Measurements from ENCODE around the gene ANGPTL7. TPM values are rescaled to one million over a fixed set of nuclear protein-coding genes. Genes with fewer than 3 reads are reported as not detected.
"Not testable (repeated sequence)": the region's sequence is repeated elsewhere in the genome, so short reads cannot be mapped to it uniquely, and the experiment has no call there.

Gene ANGPTL7
- total and polyA plus RNA-seq, 9 donors = 0.31 to 4.4 (median 0.83) TPM

GRCh38 chr1:11166744-11167143, 22.4 kb upstream of the ANGPTL7 start:
- H3K4me1 ChIP-seq (ENCODE audit: control insufficient read depth, insufficient read depth, low read length); H3K4me3 ChIP-seq (ENCODE audit: low read length); H3K27me3 ChIP-seq (ENCODE audit: control insufficient read depth, insufficient read depth, low read length); DNase-seq; H3K36me3 ChIP-seq (ENCODE audit: control insufficient read depth, insufficient read depth, low read length); H3K9me3 ChIP-seq (replicated peaks; ENCODE audit: control insufficient read depth, low read depth, low read length); H3K27ac ChIP-seq (ENCODE audit: low read length): not testable (repeated sequence)
- WGBS (ENCODE audit: insufficient coverage) = 100% methylated on average over 2 of the region's 5 CpGs

- Histone ChIP-seq H3K4me1 (ENCODE audit: control insufficient read depth, insufficient read depth, low read length) (peaks cover 6% of the 10 kb centered on the region), H3K9me3 (replicated peaks; ENCODE audit: control insufficient read depth, low read depth, low read length) (no peaks in the 10 kb centered on the region), H3K36me3 (ENCODE audit: control insufficient read depth, insufficient read depth, low read length) (peaks cover 5% of the 10 kb centered on the region), H3K27ac (ENCODE audit: low read length) (no peak overlapping the region), H3K4me3 (ENCODE audit: low read length) (no peak overlapping the region), H3K27me3 (ENCODE audit: control insufficient read depth, insufficient read depth, low read length) (no peaks in the 10 kb centered on the region)
- WGBS (ENCODE audit: insufficient coverage) = no CpG with 5 or more reads among the region's 1 CpG
- no peak for DNase-seq
Observed at GRCh38 chr1:11168731-11169130, 20.4 kb upstream of the ANGPTL7 start.

DNA sequence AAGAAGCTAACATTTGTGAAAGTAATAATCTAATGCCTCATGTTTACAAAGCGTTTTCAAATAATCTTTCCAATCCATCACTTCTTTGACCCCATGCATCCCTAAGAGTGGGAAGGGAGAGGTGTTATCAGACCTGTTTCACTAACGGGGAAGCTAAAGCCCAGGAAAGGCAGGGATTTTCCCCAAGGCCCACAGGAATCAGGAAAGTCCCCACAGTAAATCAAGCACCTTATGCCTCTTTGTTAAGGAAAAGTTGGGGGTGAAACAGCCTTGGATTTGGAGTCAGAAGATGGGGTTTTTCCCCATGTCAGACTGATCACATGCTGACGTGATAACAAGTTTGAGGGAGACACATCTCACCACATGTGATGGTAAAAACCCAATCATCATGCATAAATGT, 20.0 kb upstream of the ANGPTL7 start:
- H3K4me1 ChIP-seq (ENCODE audit: control insufficient read depth, insufficient read depth, low read length) = peaks cover 7% of the 10 kb centered on the region
- no peaks in the 10 kb centered on the region for H3K9me3 ChIP-seq (replicated peaks; ENCODE audit: control insufficient read depth, low read depth, low read length)
- DNase-seq = no peak
- H3K27me3 ChIP-seq (ENCODE audit: control insufficient read depth, insufficient read depth, low read length) = no peaks in the 10 kb centered on the region
- H3K4me3 ChIP-seq (ENCODE audit: low read length) = no peak overlapping the region
- peaks cover 5% of the 10 kb centered on the region for H3K36me3 ChIP-seq (ENCODE audit: control insufficient read depth, insufficient read depth, low read length)
- H3K27ac ChIP-seq (ENCODE audit: low read length) = no peak overlapping the region
- no CpG with 5 or more reads among the region's 3 CpGs for WGBS (ENCODE audit: insufficient coverage)

DNA sequence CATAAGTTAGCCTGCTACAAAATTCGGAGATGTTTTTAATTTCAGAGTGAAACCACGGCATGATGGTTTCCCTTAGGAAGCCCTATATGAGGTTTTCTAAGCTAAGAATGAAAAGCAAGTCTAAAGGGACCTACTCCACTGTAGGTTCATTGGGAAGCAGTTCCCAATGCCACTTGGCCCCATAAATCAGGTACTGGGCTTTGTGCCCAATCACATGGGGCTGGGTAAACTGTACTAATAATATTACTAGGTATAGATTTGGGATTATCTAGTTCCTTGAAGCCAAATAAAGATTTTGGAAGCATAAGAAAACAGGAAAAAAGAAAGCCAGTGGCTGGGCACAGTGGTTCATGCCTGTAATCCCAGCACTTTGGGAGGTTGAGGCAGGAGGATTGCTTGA, 19.1 kb upstream of the ANGPTL7 start:
- peaks cover 16% of the 10 kb centered on the region for H3K4me1 ChIP-seq (ENCODE audit: control insufficient read depth, insufficient read depth, low read length)
- no peak overlapping the region for H3K27ac ChIP-seq (ENCODE audit: low read length)
- H3K36me3 ChIP-seq (ENCODE audit: control insufficient read depth, insufficient read depth, low read length) = peaks cover 5% of the 10 kb centered on the region
- H3K4me3 ChIP-seq (ENCODE audit: low read length) = no peak overlapping the region
- 71% methylated on average over 2 of the region's 2 CpGs for WGBS (ENCODE audit: insufficient coverage)
- no peaks in the 10 kb centered on the region for H3K9me3 ChIP-seq (replicated peaks; ENCODE audit: control insufficient read depth, low read depth, low read length)
- no peak for DNase-seq
- no peaks in the 10 kb centered on the region for H3K27me3 ChIP-seq (ENCODE audit: control insufficient read depth, insufficient read depth, low read length)

DNA sequence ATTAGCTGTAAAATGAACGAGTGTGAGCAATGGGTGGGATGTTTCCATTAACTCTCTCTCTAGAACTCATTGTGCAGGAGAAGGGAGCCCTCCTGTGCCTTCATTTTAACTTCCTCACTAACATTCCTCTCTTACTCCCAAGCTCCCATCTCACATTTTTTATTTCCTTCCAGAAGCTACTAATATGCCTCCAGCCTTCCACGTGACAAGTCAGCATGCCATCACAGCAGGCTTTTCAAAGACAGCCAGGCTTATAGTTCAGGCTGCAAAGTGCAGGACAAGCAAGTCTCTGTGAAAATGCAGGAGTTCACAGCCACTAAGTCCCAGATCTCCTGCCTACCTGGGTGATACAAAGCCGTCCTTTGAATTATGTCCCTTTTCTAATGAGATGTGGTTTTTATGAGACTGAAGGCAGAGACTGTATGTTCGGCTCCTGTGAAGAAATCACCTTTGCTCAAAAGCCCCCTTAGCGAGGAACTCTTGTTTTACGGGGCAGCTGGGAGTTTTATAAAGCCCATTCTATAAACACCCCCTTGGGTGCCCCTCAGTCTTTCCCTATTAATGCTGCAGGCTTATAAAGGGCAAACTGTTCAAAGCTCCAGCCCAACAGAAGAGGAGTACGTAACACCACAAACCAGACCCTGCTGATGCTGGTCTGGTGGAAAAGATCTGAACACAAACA, 14.8 kb upstream of the ANGPTL7 start:
- no peak overlapping the region for H3K4me3 ChIP-seq (ENCODE audit: low read length)
- H3K4me1 ChIP-seq (ENCODE audit: control insufficient read depth, insufficient read depth, low read length) = peaks cover 43% of the 10 kb centered on the region
- peaks cover 2% of the 10 kb centered on the region for H3K36me3 ChIP-seq (ENCODE audit: control insufficient read depth, insufficient read depth, low read length)
- 56% methylated on average over 4 of the region's 7 CpGs for WGBS (ENCODE audit: insufficient coverage)
- no peaks in the 10 kb centered on the region for H3K9me3 ChIP-seq (replicated peaks; ENCODE audit: control insufficient read depth, low read depth, low read length)
- H3K27ac ChIP-seq (ENCODE audit: low read length) = no peak overlapping the region
- H3K27me3 ChIP-seq (ENCODE audit: control insufficient read depth, insufficient read depth, low read length) = no peaks in the 10 kb centered on the region
- peak; percentile 76 for DNase-seq

- 86% methylated on average over 5 of the region's 10 CpGs for WGBS (ENCODE audit: insufficient coverage)
- H3K4me1 ChIP-seq (ENCODE audit: control insufficient read depth, insufficient read depth, low read length) = peaks cover 40% of the 10 kb centered on the region
Observed at GRCh38 chr1:11175461-11175860, 13.7 kb upstream of the ANGPTL7 start.

DNA sequence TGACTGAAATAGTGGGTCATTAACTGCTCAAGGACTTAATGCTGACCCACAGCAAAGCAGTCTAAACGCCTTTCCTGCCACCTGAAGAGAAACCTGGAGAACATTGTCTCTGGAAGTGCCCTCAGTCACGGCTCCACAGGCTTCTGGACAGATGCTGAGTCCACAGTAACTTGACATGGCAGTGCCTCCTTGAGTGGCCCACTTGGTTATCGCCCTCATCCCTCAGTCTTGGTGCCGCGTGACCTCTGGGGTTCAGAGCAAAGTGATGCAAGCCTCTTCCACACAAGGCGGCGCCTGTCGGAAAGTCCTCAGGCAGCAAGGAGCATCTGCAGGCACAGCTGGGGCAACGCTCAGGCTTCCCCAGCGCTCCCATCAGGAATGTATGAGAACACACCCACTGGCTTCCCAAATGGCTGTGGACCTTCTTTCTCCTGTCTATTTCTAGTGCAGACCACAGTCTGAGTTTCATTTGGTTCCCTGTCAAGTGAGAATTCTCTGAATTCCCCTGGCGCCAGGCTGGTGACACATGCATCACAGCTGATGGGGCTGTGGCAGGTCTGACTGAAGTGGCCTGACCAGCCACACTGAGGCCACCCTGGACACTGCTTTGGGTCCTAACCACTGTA, 13.0 kb upstream of the ANGPTL7 start:
- peak; percentile 58 for DNase-seq
- 68% methylated on average over 11 of the region's 11 CpGs for WGBS (ENCODE audit: insufficient coverage)
- H3K4me1 ChIP-seq (ENCODE audit: control insufficient read depth, insufficient read depth, low read length) = peaks cover 40% of the 10 kb centered on the region
- no peak overlapping the region for H3K4me3 ChIP-seq (ENCODE audit: low read length)
- H3K27ac ChIP-seq (ENCODE audit: low read length) = peak overlapping the region; percentile 72
- H3K36me3 ChIP-seq (ENCODE audit: control insufficient read depth, insufficient read depth, low read length) = peaks cover 5% of the 10 kb centered on the region
- no peaks in the 10 kb centered on the region for H3K9me3 ChIP-seq (replicated peaks; ENCODE audit: control insufficient read depth, low read depth, low read length)
- H3K27me3 ChIP-seq (ENCODE audit: control insufficient read depth, insufficient read depth, low read length) = no peaks in the 10 kb centered on the region

More at GRCh38 chr1:11175461-11175860, 13.7 kb upstream of the ANGPTL7 start:
- H3K9me3 ChIP-seq (replicated peaks; ENCODE audit: control insufficient read depth, low read depth, low read length) = no peaks in the 10 kb centered on the region
- no peaks in the 10 kb centered on the region for H3K27me3 ChIP-seq (ENCODE audit: control insufficient read depth, insufficient read depth, low read length)
- DNase-seq = no peak
- peak overlapping the region; percentile 0 for H3K27ac ChIP-seq (ENCODE audit: low read length)
- no peak overlapping the region for H3K4me3 ChIP-seq (ENCODE audit: low read length)
- peaks cover 5% of the 10 kb centered on the region for H3K36me3 ChIP-seq (ENCODE audit: control insufficient read depth, insufficient read depth, low read length)

DNA sequence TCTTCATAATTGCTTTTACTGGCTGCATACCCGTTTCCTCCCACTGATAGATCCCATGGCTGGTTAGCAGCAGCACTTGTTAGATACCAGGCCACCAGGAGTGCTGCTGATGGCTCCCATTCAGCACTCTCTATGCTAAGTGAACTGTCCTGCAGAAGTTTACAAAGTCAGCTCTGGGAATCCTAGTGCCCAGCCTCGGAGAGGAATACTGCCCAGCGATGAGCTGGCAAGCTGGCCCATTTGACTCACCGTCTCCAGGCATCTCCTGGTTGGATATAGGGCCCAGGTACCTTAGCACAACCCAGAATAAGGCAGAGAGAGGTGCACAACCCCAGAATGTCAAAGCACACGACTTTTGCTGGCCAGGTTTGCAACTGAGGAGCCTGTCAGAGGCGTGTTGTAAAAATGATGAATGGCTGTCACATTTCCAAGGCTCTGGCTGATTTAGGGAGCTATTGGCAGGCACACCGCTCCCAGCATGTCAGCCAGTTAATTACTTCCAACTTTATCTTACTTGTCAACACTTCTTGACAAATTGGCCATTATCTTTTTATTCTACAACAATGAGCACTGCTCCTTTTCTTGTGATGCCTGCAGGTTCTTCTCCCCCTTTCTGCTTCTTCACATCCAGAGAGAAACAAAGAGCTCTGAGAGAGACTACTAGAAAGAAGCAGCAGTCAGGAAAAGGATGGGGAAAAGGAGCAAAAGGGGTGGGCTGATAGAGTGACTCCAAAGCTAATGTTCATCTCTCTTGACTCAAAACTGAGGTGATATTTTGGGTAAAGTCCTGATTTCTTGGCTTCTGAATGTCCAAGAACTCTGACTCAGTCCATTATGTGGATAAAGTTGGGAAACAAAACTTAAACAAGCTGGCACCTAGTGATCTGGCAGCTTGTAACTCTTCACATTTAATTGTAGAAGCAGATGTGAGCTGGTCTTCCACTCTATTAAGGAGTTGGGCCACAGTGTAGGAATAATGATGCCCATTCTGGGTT, 10.8 kb upstream of the ANGPTL7 start:
- DNase-seq = peak; percentile 44

DNA sequence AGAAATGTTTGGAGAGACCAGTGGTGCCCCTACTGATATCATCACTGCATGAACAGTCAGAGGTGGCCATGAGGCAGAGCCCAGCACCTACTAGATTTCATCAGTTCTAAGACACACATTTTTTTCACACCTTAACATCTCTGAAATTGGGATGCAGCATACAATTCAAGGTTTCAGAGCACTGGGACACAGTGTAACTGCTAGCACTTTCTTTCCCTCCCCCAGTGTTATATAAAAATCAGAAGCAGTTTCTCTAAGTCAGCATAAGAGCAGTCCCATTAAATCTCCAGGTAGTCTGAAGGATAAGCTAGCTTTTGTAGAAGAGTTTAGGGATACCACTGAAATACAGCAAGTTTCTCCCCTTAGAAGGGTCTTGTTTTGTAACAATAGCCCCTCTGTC, 10.0 kb upstream of the ANGPTL7 start:
- no peaks in the 10 kb centered on the region for H3K27me3 ChIP-seq (ENCODE audit: control insufficient read depth, insufficient read depth, low read length)
- no peak overlapping the region for H3K27ac ChIP-seq (ENCODE audit: low read length)
- no peak for DNase-seq
- no peak overlapping the region for H3K4me3 ChIP-seq (ENCODE audit: low read length)
- H3K4me1 ChIP-seq (ENCODE audit: control insufficient read depth, insufficient read depth, low read length) = peaks cover 40% of the 10 kb centered on the region
- peaks cover 8% of the 10 kb centered on the region for H3K36me3 ChIP-seq (ENCODE audit: control insufficient read depth, insufficient read depth, low read length)
- H3K9me3 ChIP-seq (replicated peaks; ENCODE audit: control insufficient read depth, low read depth, low read length) = no peaks in the 10 kb centered on the region

More for the DNA sequence above, 10.8 kb upstream of the ANGPTL7 start:
- H3K27me3 ChIP-seq (ENCODE audit: control insufficient read depth, insufficient read depth, low read length) = no peaks in the 10 kb centered on the region
- peaks cover 40% of the 10 kb centered on the region for H3K4me1 ChIP-seq (ENCODE audit: control insufficient read depth, insufficient read depth, low read length)
- no peak overlapping the region for H3K4me3 ChIP-seq (ENCODE audit: low read length)
- peaks cover 8% of the 10 kb centered on the region for H3K36me3 ChIP-seq (ENCODE audit: control insufficient read depth, insufficient read depth, low read length)
- H3K27ac ChIP-seq (ENCODE audit: low read length) = no peak overlapping the region
- no peaks in the 10 kb centered on the region for H3K9me3 ChIP-seq (replicated peaks; ENCODE audit: control insufficient read depth, low read depth, low read length)
- WGBS (ENCODE audit: insufficient coverage) = 44% methylated on average over 7 of the region's 7 CpGs

DNA sequence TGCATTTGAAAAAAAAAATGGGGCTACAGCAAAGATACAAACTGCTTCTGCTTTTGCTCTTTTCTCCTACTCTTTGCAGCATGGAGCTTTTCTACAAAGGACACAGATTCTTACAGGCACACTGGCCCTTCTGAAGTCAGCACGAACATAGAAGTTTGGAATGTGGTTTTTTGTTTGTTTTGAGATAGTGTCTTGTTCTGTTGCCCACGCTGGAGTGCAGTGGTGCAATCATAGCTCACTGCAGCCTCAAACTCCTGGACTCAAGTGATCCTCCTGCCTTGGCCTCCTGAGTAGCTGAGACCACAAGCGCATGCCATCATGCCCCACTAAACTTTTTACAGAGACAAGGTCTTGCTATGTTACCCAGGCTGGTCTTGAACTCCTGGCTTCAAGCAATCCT, 9.4 kb upstream of the ANGPTL7 start:
- H3K9me3 ChIP-seq (replicated peaks; ENCODE audit: control insufficient read depth, low read depth, low read length); H3K27me3 ChIP-seq (ENCODE audit: control insufficient read depth, insufficient read depth, low read length); H3K4me3 ChIP-seq (ENCODE audit: low read length); H3K27ac ChIP-seq (ENCODE audit: low read length); H3K36me3 ChIP-seq (ENCODE audit: control insufficient read depth, insufficient read depth, low read length); DNase-seq: not testable (repeated sequence)
- 100% methylated on average over 2 of the region's 3 CpGs for whole genome bisulfite sequencing (ENCODE audit: insufficient coverage)
- peaks cover 34% of the 10 kb centered on the region for H3K4me1 ChIP-seq (ENCODE audit: control insufficient read depth, insufficient read depth, low read length)

Data from muscle of leg (tissue), 11 donors.